AML-193 (cell line): ENCODE measurements around the gene MECP2.
"Not testable (repeated sequence)": the region's sequence is repeated elsewhere in the genome, so short reads cannot be mapped to it uniquely, and the experiment has no call there.

ENCODE experiments used
- DNase-seq, 2 experiments: peaks; one replicate each; lab custom pipeline; 2025; lab: John Stamatoyannopoulos, UW

MECP2 gene

GRCh38 chrX:153993079-153993478 lies 104.4 kb downstream of the MECP2 start:
- DNase-seq, result no peak

- no peak for DNase-seq
Measured at GRCh38 chrX:153992180-153992579, 105.3 kb downstream of the MECP2 start.

GRCh38 chrX:153991013-153991580 lies 106.4 kb downstream of the MECP2 start:
- DNase-seq, result no peak

DNA sequence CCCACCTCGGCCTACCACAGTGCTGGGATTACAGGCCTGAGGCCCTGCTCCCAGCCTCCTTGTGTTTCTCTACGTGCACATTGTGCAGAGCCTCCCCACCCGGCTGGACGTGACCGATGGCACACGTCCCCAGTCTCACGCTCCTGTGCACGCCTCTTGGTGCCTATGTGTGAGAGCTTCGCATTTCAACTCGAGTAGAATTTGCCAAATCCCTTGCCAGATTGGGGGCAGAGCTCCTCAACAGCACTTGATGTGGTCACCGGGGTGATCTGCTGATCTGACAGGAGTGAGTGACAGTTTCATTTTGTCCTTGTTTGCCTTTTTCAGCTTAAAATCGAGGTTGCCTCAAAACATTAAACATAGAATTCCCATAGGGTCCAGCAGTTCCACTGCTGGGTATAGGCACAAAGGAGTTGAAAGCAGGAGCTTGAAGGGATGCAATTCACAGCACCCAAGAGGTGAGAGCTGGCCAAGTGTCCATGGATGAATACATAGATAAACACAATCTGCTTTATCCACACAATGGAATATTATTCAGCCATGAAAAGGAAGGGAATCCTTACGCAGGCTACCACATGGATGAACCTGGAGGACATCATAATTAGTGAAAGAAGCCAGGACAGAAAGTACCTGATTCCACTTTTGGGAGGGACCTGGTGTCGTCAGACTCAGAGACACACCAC lies 107.4 kb downstream of the MECP2 start:
- no peak for DNase-seq

GRCh38 chrX:153988493-153988892 lies 109.0 kb downstream of the MECP2 start:
- no peak for DNase-seq

DNA sequence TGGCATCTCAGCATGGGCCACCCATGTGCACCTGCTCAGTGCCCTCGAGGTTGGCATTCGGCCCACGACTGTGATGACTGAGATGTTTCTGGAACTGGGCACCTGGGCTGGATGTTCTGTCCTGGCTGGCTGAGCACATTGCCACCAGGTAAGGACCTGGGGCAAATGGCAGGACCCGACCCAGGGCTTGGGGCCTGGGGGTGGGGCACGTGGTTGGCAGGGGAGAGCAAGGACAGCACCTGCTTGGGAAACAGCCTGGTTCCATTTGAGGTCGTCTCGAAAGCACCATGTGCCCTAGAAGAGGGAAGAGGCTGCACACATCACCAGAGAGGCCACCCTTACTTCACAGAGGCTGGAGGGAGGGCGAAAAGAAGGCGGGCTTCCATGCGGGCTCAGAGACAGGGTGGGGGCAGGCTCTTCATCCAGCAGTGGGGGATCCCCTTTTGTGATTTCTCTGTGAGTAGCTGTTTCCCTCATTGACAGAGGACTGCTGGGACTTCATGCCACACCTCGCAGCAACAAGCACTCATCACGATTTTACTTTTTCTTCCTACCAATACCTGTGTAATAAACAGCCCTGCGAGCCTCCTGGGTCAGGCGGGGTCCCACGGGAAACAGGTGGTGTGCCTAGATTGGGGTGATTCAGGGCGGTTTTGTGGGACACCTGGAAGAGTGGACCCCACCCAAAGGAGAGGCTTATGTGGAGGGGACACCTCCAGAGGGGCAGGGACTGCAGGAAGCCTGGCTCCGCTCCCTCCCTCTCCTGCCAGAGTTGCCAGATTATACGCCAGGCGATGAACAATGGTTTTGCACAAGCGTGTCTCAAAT lies 113.0 kb downstream of the MECP2 start:
- DNase-seq, result no peak

- DNase-seq, result no peak
Measured at GRCh38 chrX:153983321-153983801, 114.2 kb downstream of the MECP2 start.

DNA sequence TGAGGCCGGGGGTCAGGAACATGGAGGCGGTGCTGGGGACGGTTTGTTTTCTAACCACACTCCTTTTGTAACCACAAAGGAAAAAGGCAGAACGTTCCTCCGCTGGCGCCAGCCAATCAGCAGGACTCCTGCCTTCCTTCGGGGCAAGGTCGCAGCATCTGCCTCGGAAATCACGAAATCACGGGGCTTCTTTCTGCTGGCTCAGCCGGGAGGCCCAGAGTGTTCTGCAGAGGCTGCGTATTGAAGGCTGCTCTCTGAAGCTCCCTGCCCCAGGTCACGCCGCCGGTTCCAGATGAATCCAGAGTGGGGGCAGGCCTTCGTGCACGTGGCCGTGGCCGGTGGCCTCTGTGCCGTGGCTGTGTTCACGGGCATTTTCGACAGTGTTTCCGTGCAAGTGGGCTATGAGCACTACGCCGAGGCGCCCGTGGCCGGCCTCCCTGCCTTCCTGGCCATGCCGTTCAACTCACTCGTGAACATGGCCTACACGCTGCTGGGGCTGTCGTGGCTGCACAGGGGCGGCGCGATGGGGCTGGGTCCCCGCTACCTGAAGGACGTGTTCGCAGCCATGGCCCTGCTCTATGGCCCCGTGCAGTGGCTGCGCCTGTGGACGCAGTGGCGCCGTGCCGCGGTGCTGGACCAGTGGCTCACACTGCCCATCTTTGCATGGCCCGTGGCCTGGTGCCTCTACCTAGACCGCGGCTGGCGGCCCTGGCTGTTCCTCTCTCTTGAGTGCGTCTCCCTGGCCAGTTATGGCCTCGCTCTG lies 115.6 kb downstream of the MECP2 start:
- peak; percentile 66 to 67 for DNase-seq

DNA sequence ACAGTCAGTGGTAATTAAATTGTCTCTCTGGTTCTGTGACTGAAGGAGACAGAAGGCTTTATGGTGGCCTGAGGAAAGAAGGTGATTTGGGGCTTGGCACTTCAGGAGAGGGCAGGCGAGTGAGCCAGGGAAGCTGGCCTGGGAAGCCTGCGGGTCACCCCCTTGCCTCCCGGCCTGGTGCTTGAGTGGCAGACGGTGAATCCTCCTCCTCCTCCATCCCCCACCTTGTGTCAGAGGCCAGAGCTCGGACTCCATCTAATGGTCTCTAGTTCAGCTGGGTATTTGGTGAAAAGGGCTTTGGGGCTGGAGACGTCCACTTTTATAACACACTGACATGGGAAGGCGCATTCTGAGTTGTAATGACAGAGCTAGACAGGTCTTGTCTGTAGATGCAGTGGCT lies 116.3 kb downstream of the MECP2 start:
- DNase-seq, result no peak

DNA sequence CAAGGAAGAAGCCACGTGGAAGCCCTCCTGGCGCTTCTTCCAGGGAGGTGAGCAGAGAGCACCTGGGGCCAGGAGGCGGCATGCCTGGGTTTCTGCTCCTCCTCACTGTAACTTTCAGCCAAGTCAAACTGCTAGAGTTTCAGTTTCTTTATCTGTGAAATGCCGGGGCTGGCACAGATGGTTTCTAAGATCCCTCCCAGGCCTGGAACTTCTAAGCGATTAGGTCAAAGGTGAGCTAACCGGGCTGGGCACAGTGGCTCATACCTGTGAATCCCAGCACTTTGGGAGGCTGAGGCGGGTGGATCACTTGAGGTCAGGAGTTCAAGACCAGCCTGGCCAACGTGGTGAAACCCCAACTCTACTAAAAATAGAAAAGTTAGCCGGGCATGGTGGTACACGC lies 117.1 kb downstream of the MECP2 start:
- DNase-seq, result not testable (repeated sequence)

DNA sequence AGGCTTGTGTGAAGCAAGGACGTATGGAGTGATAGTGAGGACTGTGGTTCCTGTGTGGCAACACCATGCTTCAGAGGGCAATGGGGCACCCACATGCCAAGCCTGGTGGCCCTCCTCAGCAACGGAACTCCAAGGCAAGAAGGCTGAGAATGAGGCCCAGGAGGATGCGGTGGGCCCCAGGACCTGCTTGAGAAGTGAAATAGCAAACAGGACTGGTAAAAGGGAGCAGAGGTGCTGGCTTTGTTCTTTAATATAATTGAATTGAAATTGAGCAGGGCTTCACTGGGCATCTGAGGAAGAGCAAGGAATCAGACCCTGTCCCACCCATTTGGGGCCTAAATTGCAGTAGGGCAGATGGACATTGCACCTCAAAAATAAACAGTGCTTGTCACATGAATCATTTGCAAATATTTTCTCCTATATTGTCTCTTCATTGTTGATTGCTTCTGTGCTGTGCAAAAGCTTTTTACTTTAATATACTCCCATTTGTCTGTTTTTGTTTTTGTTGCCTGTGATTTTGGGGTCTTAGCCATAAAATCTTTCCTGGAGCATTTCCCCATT lies 122.7 kb downstream of the MECP2 start:
- no peak for DNase-seq

DNA sequence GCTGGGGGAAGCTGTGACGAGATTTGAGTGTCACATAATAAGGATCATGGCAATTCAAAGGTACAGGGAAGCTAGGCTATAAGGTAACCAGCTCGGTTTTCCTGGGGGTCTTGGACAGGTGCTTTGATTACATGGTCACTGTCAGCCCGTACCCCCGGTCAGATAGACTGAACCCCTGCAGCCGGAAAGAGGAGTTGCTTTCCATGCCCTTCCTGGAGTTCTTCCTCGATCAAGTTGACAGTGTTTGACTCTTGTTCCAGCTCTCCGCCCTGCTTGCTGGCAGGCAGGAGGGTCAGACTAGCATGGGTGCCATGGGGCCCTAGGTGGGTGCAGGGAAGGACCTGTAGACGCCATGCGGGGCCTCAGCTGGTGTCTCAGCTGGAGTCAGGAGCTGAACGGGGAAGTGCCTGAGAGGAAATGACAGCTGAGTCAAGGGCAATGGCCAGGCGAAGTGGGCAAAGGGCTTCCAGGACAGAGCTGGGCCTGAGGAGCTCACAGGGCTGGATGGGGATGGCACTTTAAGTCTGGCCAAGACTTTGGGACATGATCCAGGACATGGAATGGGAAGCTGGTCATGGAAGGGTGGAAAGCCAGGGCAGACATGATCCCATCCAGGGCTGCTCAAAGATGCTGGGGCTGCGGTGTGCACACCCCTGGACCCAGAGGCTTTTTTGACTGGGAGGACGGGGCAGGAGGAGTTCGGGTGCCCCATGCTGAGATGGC lies 123.4 kb downstream of the MECP2 start:
- DNase-seq, result no peak

DNA sequence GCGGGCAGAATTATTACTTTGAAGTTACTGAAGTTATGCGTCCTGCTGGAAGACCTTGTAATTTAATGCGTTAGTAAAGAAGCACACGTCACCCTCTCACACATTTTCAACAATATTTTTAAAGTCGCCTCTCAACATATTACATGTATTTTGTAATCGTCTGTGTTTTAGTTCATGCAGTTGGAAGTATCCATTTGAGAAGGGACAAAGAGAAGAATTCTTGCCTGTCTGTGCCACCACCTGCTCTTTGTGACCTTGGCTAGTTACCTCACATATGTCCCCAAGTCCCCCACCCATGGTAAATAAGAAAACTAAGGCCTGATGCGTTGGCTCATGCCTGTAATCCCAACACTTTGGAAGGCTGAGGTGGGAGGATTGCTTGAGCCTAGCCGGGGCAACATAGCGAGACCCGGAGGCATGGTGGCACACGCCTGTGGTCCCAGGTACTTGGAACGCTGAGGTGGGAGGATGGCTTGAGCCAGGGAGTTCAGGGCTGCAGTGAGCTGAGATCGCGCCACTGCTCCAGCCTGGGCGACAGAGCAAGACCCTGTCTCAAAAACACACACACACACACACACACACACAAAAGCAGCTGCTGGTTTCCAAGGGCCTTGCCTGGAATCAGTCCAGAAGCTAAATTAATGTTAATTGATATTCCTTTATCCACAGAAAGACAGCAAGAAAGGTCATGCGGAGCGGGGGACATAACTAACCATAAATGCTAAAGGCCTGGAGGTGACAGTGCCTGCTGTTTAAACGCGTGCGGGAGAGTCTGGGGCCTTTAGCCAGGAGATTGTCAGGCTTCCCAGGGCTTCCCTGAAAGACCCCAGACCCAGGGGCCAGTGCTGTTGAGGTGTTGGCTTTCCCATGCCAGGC lies 124.2 kb downstream of the MECP2 start:
- no peak for DNase-seq

GRCh38 chrX:153972368-153973126 lies 125.0 kb downstream of the MECP2 start, which contains the start of gene TMEM187:
TSS of gene TMEM187 (plus strand) at chrX:153972754. CDS start at chrX:153982063, 9,309 bp downstream.
- DNase-seq, result peak; percentile 52 to 66
